Parathyroid adenoma (tissue), 2 donors: Measurements from ENCODE around the gene OCA2.

Experiments used
- H2AFZ ChIP-seq: fragments of 300-600 bp; sonication (generic); one replicate; pipeline ENCODE4 v1.7.0; 2017; ENCODE audit warnings: antibody characterized with exemption, mild to moderate bottlenecking
- H3K27ac ChIP-seq: fragments of 300-600 bp; sonication (generic); one replicate; pipeline ENCODE4 v1.7.0; 2017
- H3K27me3 ChIP-seq: fragments of 300-600 bp; sonication (generic); one replicate; pipeline ENCODE4 v1.7.0; 2017; ENCODE audit warnings: low read length; ENCODE audit not compliant: control insufficient read depth, insufficient read depth
- H3K36me3 ChIP-seq: fragments of 300-600 bp; sonication (generic); one replicate; pipeline ENCODE4 v1.7.0; 2017; ENCODE audit warnings: low read length; ENCODE audit not compliant: control insufficient read depth, insufficient read depth
- H3K4me1 ChIP-seq: fragments of 300-600 bp; sonication (generic); one replicate; pipeline ENCODE4 v1.7.0; 2017; ENCODE audit warnings: control low read depth
- H3K4me2 ChIP-seq: fragments of 300-600 bp; sonication (generic); one replicate; pipeline ENCODE4 v1.7.0; 2017; ENCODE audit warnings: low read length
- H3K4me3 ChIP-seq: fragments of 300-600 bp; sonication (generic); one replicate; pipeline ENCODE4 v1.7.0; 2017; ENCODE audit warnings: low read depth, low read length
- H3K79me2 ChIP-seq: fragments of 300-600 bp; sonication (generic); one replicate; pipeline ENCODE4 v1.7.0; 2017; ENCODE audit warnings: control low read depth
- H3K9ac ChIP-seq: fragments of 300-600 bp; sonication (generic); one replicate; pipeline ENCODE4 v1.7.0; 2017; ENCODE audit warnings: mild to moderate bottlenecking
- H3K9me3 ChIP-seq: fragments of 300-600 bp; sonication (generic); one replicate; pipeline ENCODE4 v1.7.0; 2017; ENCODE audit warnings: low read length; ENCODE audit not compliant: control insufficient read depth
- CTCF ChIP-seq: fragments of 300-600 bp; sonication (generic); IDR thresholded peaks from one replicate; pipeline ENCODE4 v1.7.0; 2017; ENCODE audit warnings: antibody characterized with exemption, mild to moderate bottlenecking
- donor health status: primary hyperparathyroidism.

Gene OCA2

GRCh38 chr15:27833178-27833577 lies 265.9 kb downstream of the OCA2 start:
- Histone ChIP-seq H3K36me3 (no peaks in the 10 kb centered on the region), H3K4me1 (no peaks in the 10 kb centered on the region), H3K9me3 (no peaks in the 10 kb centered on the region), H3K27ac (no peak overlapping the region), H3K9ac (no peak overlapping the region), H2AFZ (no peak overlapping the region), H3K79me2 (no peaks in the 10 kb centered on the region), H3K4me3 (no peak overlapping the region), H3K27me3 (no peaks in the 10 kb centered on the region), H3K4me2 (no peak overlapping the region)
- no peak for TF ChIP-seq CTCF

GRCh38 chr15:27832237-27832596 lies 266.9 kb downstream of the OCA2 start:
- H2AFZ ChIP-seq: no peak overlapping the region
- no peaks in the 10 kb centered on the region for H3K36me3 ChIP-seq
- TF ChIP-seq CTCF: no peak
- H3K27me3 ChIP-seq: no peaks in the 10 kb centered on the region
- no peak overlapping the region for H3K4me2 ChIP-seq
- H3K9ac ChIP-seq: no peak overlapping the region
- H3K4me3 ChIP-seq: no peak overlapping the region
- H3K27ac ChIP-seq: no peak overlapping the region
- H3K4me1 ChIP-seq: no peaks in the 10 kb centered on the region
- no peaks in the 10 kb centered on the region for H3K9me3 ChIP-seq
- no peaks in the 10 kb centered on the region for H3K79me2 ChIP-seq

GRCh38 chr15:27831384-27832236 lies 267.5 kb downstream of the OCA2 start:
- no peaks in the 10 kb centered on the region for H3K27me3 ChIP-seq
- H3K4me2 ChIP-seq: no peak overlapping the region
- no peaks in the 10 kb centered on the region for H3K4me1 ChIP-seq
- H3K36me3 ChIP-seq: no peaks in the 10 kb centered on the region
- H3K79me2 ChIP-seq: no peaks in the 10 kb centered on the region
- H3K9me3 ChIP-seq: no peaks in the 10 kb centered on the region
- H3K27ac ChIP-seq: no peak overlapping the region
- H3K4me3 ChIP-seq: no peak overlapping the region
- H2AFZ ChIP-seq: no peak overlapping the region
- no peak for TF ChIP-seq CTCF
- no peak overlapping the region for H3K9ac ChIP-seq

GRCh38 chr15:27828746-27829145 lies 270.4 kb downstream of the OCA2 start:
- no peak for TF ChIP-seq CTCF
- H3K4me1 ChIP-seq: no peaks in the 10 kb centered on the region
- H2AFZ ChIP-seq: no peak overlapping the region
- H3K79me2 ChIP-seq: no peaks in the 10 kb centered on the region
- H3K27ac ChIP-seq: no peak overlapping the region
- H3K4me2 ChIP-seq: no peak overlapping the region
- no peaks in the 10 kb centered on the region for H3K27me3 ChIP-seq
- no peaks in the 10 kb centered on the region for H3K36me3 ChIP-seq
- no peaks in the 10 kb centered on the region for H3K9me3 ChIP-seq
- no peak overlapping the region for H3K9ac ChIP-seq
- H3K4me3 ChIP-seq: no peak overlapping the region
